K562 (cell line): ENCODE data around the gene AKT2. TPM values are rescaled to one million over a fixed set of nuclear protein-coding genes. Genes with fewer than 3 reads are reported as not detected.

Experiments used
- ATAC-seq: fragments of 200-7000 bp; cut with Tn5 transposase; 3 replicates; pipeline ENCODE4 v1.9.1; 2020; ENCODE audit warnings: moderate library complexity
- Bru-seq: library from RNA; stranded (reverse); fragments of 400-500 nt; gene quantifications from one replicate; lab custom pipeline; 2021; lab: Mats Ljungman, UMichigan
- BruChase-seq, 2 experiments: library from RNA; stranded (reverse); fragments of 400-500 nt; gene quantifications; one replicate each; lab custom pipeline; 2021; lab: Mats Ljungman, UMichigan
- BruUV-seq: library from RNA; stranded (reverse); fragments of 400-500 nt; replicated peaks from 2 replicates; lab custom pipeline; 2021; lab: Mats Ljungman, UMichigan
- CTCF ChIA-PET: fragments of 300-600 bp; formaldehyde crosslinking; extraction: SDS; loops from one replicate; lab custom pipeline; 2021; ENCODE audit warnings: low intra/inter-chr PET ratio; lab: Yijun Ruan, JAX
- POLR2A ChIA-PET: fragments of 300-600, 350-650 bp; sonication (Branson Sonifier 250); formaldehyde crosslinking; extraction: SDS; loops from one replicate; lab custom pipeline; 2021; ENCODE audit warnings: antibody characterized with exemption, inconsistent platforms; lab: Yijun Ruan, JAX
- DNase-seq, 4 experiments: peaks; one replicate each; pipeline versions ENCODE4 v3.0.0 to v3.0.0-alpha.2; 2011 to 2018; ENCODE audit warnings: low spot score in 3 of 4, mixed read lengths in 3 of 4; ENCODE audit errors: extremely low read depth in 1 of 4
- FAIRE-seq: peaks from 2 replicates; lab custom pipeline; 2011; peaks lifted over from hg19 to GRCh38; lab: Jason Lieb, UNC
- H2AFZ ChIP-seq: 2 replicates; pipeline ENCODE4 v1.6.0; 2011; ENCODE audit warnings: low read depth, low read length, control low read depth, inconsistent platforms
- H3K27ac ChIP-seq: fragments of 200-600 bp; 3 replicates; pipeline ENCODE4 v1.8.0; 2011; ENCODE audit warnings: low read depth, mild to moderate bottlenecking, control low read depth, inconsistent platforms, low read length, moderate library complexity, mixed read lengths; ENCODE audit errors: extremely low read depth
- H3K27me3 ChIP-seq, 2 experiments: fragments of 300-600 bp in 1 of 2; 2 replicates in 1 of 2; 3 replicates in 1 of 2; pipeline versions ENCODE4 v1.6.0 to v1.8.0; 2011; ENCODE audit warnings: inconsistent platforms in 2 of 2, low read length in 2 of 2, mild to moderate bottlenecking in 1 of 2, mixed read lengths in 1 of 2, moderate library complexity in 1 of 2; ENCODE audit not compliant: control insufficient read depth in 2 of 2, insufficient read depth in 2 of 2
- H3K36me3 ChIP-seq: fragments of 300-600 bp; 3 replicates; pipeline ENCODE4 v1.8.0; 2011; ENCODE audit warnings: mild to moderate bottlenecking, low read length, inconsistent platforms; ENCODE audit not compliant: control insufficient read depth, insufficient read depth
- H3K4me1 ChIP-seq, 2 experiments: fragments of 200-600 bp in 1 of 2; replicated peaks in 1 of 2; 2 replicates in 1 of 2; 3 replicates in 1 of 2; pipeline versions ENCODE4 v1.5.1 to v1.8.0; 2011; ENCODE audit warnings: inconsistent platforms in 2 of 2, low read length in 2 of 2, mild to moderate bottlenecking in 1 of 2, mixed read lengths in 1 of 2, moderate library complexity in 1 of 2; ENCODE audit not compliant: control insufficient read depth in 2 of 2, insufficient read depth in 2 of 2
- H3K4me2 ChIP-seq: 2 replicates; pipeline ENCODE4 v1.6.1; 2011; ENCODE audit warnings: low read length, control low read depth, inconsistent platforms, mixed read lengths; ENCODE audit not compliant: insufficient read depth
- H3K4me3 ChIP-seq: fragments of 200-600 bp; sonication (generic), shearing (Covaris generic); 2 replicates; pipeline ENCODE4 v1.5.1; 2016; ENCODE audit warnings: control low read depth, inconsistent platforms
- H3K79me2 ChIP-seq: fragments of 200-600 bp; 3 replicates; pipeline ENCODE4 v1.8.0; 2011; ENCODE audit warnings: low read length, inconsistent platforms; ENCODE audit not compliant: control insufficient read depth, insufficient read depth
- H3K9ac ChIP-seq, 2 experiments: 2 replicates each; pipeline versions ENCODE4 v1.6.0 to v1.6.1; 2011; ENCODE audit warnings: low read depth in 2 of 2, low read length in 2 of 2, control low read depth in 1 of 2, inconsistent platforms in 1 of 2, mild to moderate bottlenecking in 1 of 2, mixed read lengths in 1 of 2; ENCODE audit not compliant: insufficient read depth in 1 of 2
- H3K9me1 ChIP-seq: one replicate; pipeline ENCODE4 v1.6.0; 2011; ENCODE audit warnings: inconsistent platforms, mild to moderate bottlenecking, low read length, moderate library complexity; ENCODE audit not compliant: control insufficient read depth, insufficient read depth
- H3K9me3 ChIP-seq: replicated peaks from 2 replicates; pipeline ENCODE4 v1.5.1; 2011; ENCODE audit warnings: low read depth, low read length, inconsistent platforms; ENCODE audit not compliant: control insufficient read depth, insufficient read depth
- H4K20me1 ChIP-seq: replicated peaks from 2 replicates; pipeline ENCODE4 v1.6.1; 2011; ENCODE audit warnings: low read length, inconsistent platforms, mixed read lengths; ENCODE audit not compliant: control insufficient read depth, insufficient read depth
- CREB1 ChIP-seq, 2 experiments: sonication (generic) in 1 of 2; formaldehyde crosslinking in 1 of 2; IDR thresholded peaks; 2 replicates each; pipeline versions ENCODE4 v1.6.1 to v1.8.0; 2012 to 2022; ENCODE audit warnings: inconsistent platforms in 1 of 2, mild to moderate bottlenecking in 1 of 2, missing genetic modification reagents in 1 of 2, moderate library complexity in 1 of 2
- EP300 ChIP-seq: IDR thresholded peaks from 2 replicates; pipeline ENCODE4 v1.6.1; 2012; ENCODE audit warnings: low read length, improper control_type of control experiment
- EP400 ChIP-seq: fragments of 450-650 bp; IDR thresholded peaks from 2 replicates; pipeline ENCODE4 v1.6.1; 2017; ENCODE audit warnings: antibody characterized with exemption, mild to moderate bottlenecking, moderate library complexity
- FUS ChIP-seq: fragments of 200-400 bp; formaldehyde crosslinking; optimal IDR thresholded peaks from 2 replicates; pipeline ENCODE3; 2017; ENCODE audit warnings: low read depth, low read length
- HMGN3 ChIP-seq: IDR thresholded peaks from 2 replicates; pipeline ENCODE4 v1.6.1; 2011; ENCODE audit warnings: borderline replicate concordance, low read depth, mild to moderate bottlenecking, mixed read lengths, low read length; ENCODE audit not compliant: insufficient read length; ENCODE audit errors: extremely low read depth
- KDM2B ChIP-seq: fragments of 250-450 bp; sonication (Bioruptor Pico); IDR thresholded peaks from 2 replicates; pipeline ENCODE4 v1.8.0; 2021; ENCODE audit warnings: mild to moderate bottlenecking, moderate library complexity
- MCM3 ChIP-seq: fragments of 450-650 bp; IDR thresholded peaks from 2 replicates; pipeline ENCODE4 v1.6.1; 2016
- SIN3B ChIP-seq: fragments of 450-650 bp; IDR thresholded peaks from 2 replicates; pipeline ENCODE4 v1.6.1; 2017; ENCODE audit warnings: low read depth, mild to moderate bottlenecking, moderate library complexity
- ZBTB1 ChIP-seq: sonication (generic); formaldehyde crosslinking; IDR thresholded peaks from 2 replicates; pipeline ENCODE4 v1.8.1; 2023; ENCODE audit warnings: missing genetic modification reagents, low read depth, mild to moderate bottlenecking, borderline replicate concordance
- ZFX ChIP-seq: sonication (generic); formaldehyde crosslinking; IDR thresholded peaks from 2 replicates; pipeline ENCODE4 v1.8.0; 2022; ENCODE audit warnings: mild to moderate bottlenecking, missing genetic modification reagents, moderate library complexity
- ZNF707 ChIP-seq: fragments of 250-450 bp; sonication (Bioruptor Pico); conservative IDR thresholded peaks from 2 replicates; pipeline ENCODE4 v1.8.0; 2022; ENCODE audit warnings: inconsistent platforms, mild to moderate bottlenecking, moderate library complexity
- WGBS: fragments of 100-300 bp; shearing (Covaris generic); methylation state at CpG from one replicate; pipeline ENCODE4 v1.1.6; 2016; ENCODE audit warnings: low coverage, mixed read lengths; ENCODE audit not compliant: insufficient coverage; ENCODE audit errors: missing lambda C conversion rate; 5-methylcytosine and 5-hydroxymethylcytosine counted together
- in situ Hi-C: fragments of 300-500 bp; cut with MboI; formaldehyde crosslinking; loops from 4 replicates; pipeline ENCODE4 v1.15.0; 2018; ENCODE audit warnings: inconsistent platforms, mixed read lengths
- intact Hi-C: fragments of 100-400 bp; cut with micrococcal nuclease; formaldehyde crosslinking; loops from 2 replicates; pipeline ENCODE4 v1.14.2; 2022
- long read RNA-seq, 3 experiments: library from polyadenylated mRNA in 2 of 3; library from RNA in 1 of 3; unstranded in 2 of 3; stranded (forward) in 1 of 3; transcript quantifications; one replicate each; pipeline ENCODE4 v2.0.0, GENCODE V29; 2019 to 2022
- polyA minus RNA-seq, 3 experiments: library from RNA; depleted of rRNA, polyadenylated mRNA; stranded (reverse); fragments of >200 nt; gene quantifications; 2 replicates each; pipeline ENCODE4 v1.2.3, GENCODE V29; 2011
- polyA plus RNA-seq, 8 experiments: library from polyadenylated mRNA; depleted of rRNA in 4 of 8; stranded (reverse) in 5 of 8; unstranded in 3 of 8; fragments of >200 nt; fragmentation: Nextera tagmentation in 2 of 8; fragmentation: Illumina TruSeq in 1 of 8; extraction: Ambion mirVana in 2 of 8; extraction: Trizol in 1 of 8; gene quantifications; 2 replicates each; pipeline versions ENCODE4 v1.2.1 to v1.2.3, GENCODE V29; 2011 to 2014; ENCODE audit warnings: inconsistent platforms in 1 of 8, missing spikeins in 1 of 8
- total RNA-seq, 7 experiments: library from RNA; depleted of rRNA in 6 of 7; stranded (reverse); fragments of >200 nt in 6 of 7; fragmentation: Illumina TruSeq in 2 of 7; extraction: Trizol in 2 of 7; gene quantifications; 2 replicates each; pipeline versions ENCODE4 v1.2.1 to v1.2.3, GENCODE V29; 2011 to 2021; ENCODE audit warnings: low replicate concordance in 1 of 7
- TF ChIP-seq, protein P1 (sequence below), 2 experiments: fragments of 450-650 bp; IDR thresholded peaks; 2 replicates each; pipeline ENCODE4 v1.6.1; 2016
- TF ChIP-seq, protein P2 (sequence below): sonication (generic); formaldehyde crosslinking; IDR thresholded peaks from 2 replicates; pipeline ENCODE4 v1.8.0; 2022; ENCODE audit warnings: mild to moderate bottlenecking, low read depth, missing genetic modification reagents

Gene AKT2
- 290 and 653 TPM in 2 replicates for total RNA-seq (2011; cell fraction: chromatin; rRNA removed; ENCODE audit: low replicate concordance)
- 340 and 358 TPM in 2 replicates for total RNA-seq (2011; cell fraction: nucleolus; rRNA removed)
- total RNA-seq (2011; cell fraction: nucleoplasm; rRNA removed): 338 and 343 TPM in 2 replicates
- 61.1 and 83.7 TPM in 2 replicates for total RNA-seq (2014; rRNA removed)
- 44.7 and 55.7 TPM in 2 replicates for total RNA-seq (2014; rRNA removed; fragmentation: Illumina TruSeq; extraction: Trizol)
- 67.4 and 67.7 TPM in 2 replicates for total RNA-seq (2015; rRNA removed; fragmentation: Illumina TruSeq; extraction: Trizol)
- 120 and 127 TPM in 2 replicates for total RNA-seq (2021)
- 90.8 and 133 TPM in 2 replicates for polyA plus RNA-seq (2011; rRNA removed)
- 112 and 119 TPM in 2 replicates for polyA plus RNA-seq (2011; cell fraction: cytosol; rRNA removed)
- polyA plus RNA-seq (2011; cell fraction: nucleus; rRNA removed): 493 and 545 TPM in 2 replicates
- 76.0 and 79.7 TPM in 2 replicates for polyA plus RNA-seq (2012)
- 108 and 132 TPM in 2 replicates for polyA plus RNA-seq (2014; fragmentation: Illumina TruSeq; extraction: Trizol)
- 1 to 10 TPM; 1.1 TPM for polyA plus RNA-seq (2014; fragmentation: Nextera tagmentation; extraction: Ambion mirVana)
- polyA plus RNA-seq (2014; rRNA removed): 85.4 and 108 TPM in 2 replicates
- polyA minus RNA-seq (2011; rRNA and poly(A)+ RNA removed): 47.0 and 54.6 TPM in 2 replicates
- polyA minus RNA-seq (2011; cell fraction: cytosol; rRNA and poly(A)+ RNA removed): 48.0 and 50.7 TPM in 2 replicates
- polyA minus RNA-seq (2011; cell fraction: nucleus; rRNA and poly(A)+ RNA removed): 66.6 and 101 TPM in 2 replicates
- percentile 75 among the genes with signal in this experiment for Bru-seq, nascent RNA
- percentile 74 among the genes with signal in this experiment for BruChase-seq, experiment 1, labeled RNA remaining after a 2-hour chase
- percentile 78 among the genes with signal in this experiment for BruChase-seq, experiment 2, labeled RNA remaining after a 6-hour chase
- long read RNA-seq, experiment 1, partial matches to known transcripts: 2 of 53 reads
- long read RNA-seq, experiment 1, other reads (novel, unspliced or antisense): 50 of 53 reads
- long read RNA-seq, experiment 2, full-length matches to known transcripts: 15 of 105 reads
- long read RNA-seq, experiment 2, partial matches to known transcripts: 10 of 105 reads
- long read RNA-seq, experiment 2, other reads (novel, unspliced or antisense): 80 of 105 reads
- long read RNA-seq, experiment 3, partial matches to known transcripts: 0 of 4 reads
- long read RNA-seq, experiment 3, other reads (novel, unspliced or antisense): 4 of 4 reads

DNA sequence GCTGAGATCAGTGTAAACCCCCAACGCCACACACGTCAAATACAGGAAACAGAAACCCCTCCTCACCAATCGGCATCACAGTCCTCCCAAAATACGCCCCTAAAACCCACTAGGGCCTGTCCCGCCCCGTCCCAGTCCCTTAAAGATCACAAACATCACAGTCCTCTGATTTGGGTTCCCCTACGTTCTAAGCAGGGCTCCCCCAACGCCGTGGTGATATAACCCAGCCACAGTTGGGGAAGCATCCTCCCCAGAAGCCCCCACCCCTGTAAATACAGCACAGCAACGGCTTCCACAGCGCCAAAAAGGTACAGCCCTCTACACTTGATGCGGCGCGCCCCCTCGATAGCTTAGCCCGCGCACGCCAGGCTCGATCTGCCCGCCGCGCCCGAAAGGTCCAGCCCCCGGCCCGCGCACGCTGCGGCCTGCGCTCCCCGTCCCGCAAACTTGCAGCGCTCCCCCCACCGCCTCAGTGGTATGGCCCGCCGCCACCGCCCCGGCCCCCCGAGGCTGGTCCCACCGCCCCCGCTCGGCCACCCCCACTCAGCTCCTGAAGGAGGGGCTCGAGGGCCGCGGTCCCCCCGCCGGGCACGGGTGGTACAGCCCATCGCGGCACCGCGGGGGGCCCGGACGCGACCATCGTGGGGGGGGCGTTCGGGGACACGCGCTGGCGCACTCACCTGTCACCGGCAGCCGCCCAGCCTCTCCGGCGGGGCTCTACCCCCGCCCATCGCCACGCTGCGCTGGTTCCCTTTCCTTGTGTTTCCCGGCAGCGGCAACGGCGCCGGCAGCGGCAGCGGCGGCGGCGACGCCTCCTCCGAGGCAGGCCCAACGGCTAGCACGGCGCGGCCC is at the start of gene AKT2:
Gene AKT2 (minus strand): TSS at position 845 of the 852 bp plus-strand sequence. CDS start 20,078 bp downstream, outside the sequence.
- DNase-seq (peak; percentile 86 to 96 (median 93)), FAIRE-seq (peak; percentile 55), ATAC-seq (peak; percentile 73)
- Histone ChIP-seq H4K20me1 (no peaks in the 10 kb centered on the region; the same call in 1 of the 2 replicates), H3K9ac (peak within 1 kb of the TSS; percentile 91 to 95), H3K4me3 (peak within 1 kb of the TSS; percentile 83), H3K4me2 (peak within 1 kb of the TSS; percentile 99), H3K9me1 (no peaks in the 10 kb centered on the region), H3K4me1 (peaks cover 36 to 38% of the 10 kb centered on the region in 2 experiments), H2AFZ (peak within 1 kb of the TSS; percentile 95), H3K27me3 (no peaks in the 10 kb centered on the region), H3K27ac (peak within 1 kb of the TSS; percentile 96), H3K9me3 (no peaks in the 10 kb centered on the region), H3K36me3 (peaks cover 37% of the 10 kb centered on the region), H3K79me2 (peaks cover 54% of the 10 kb centered on the region)
- WGBS: 2% methylated on average over 24 of the region's 84 CpGs
- ChIA-PET POLR2A (interaction anchor here (0.8 to 2.7 kb wide), 3 partner anchors 10 to 63 kb away, joined by 4 to 14 read pairs (median 5); partner anchors contain the start of genes C19orf47 and PLD3), CTCF (no interaction called here)
- intact Hi-C loops (no loop called here), in situ Hi-C loops (no loop called here)
- BruUV-seq: no TSS peak
- TF ChIP-seq ZNF707 (CRISPR knock-in tag): no peak
- no peak for TF ChIP-seq MCM3
- TF ChIP-seq, protein P1, sequence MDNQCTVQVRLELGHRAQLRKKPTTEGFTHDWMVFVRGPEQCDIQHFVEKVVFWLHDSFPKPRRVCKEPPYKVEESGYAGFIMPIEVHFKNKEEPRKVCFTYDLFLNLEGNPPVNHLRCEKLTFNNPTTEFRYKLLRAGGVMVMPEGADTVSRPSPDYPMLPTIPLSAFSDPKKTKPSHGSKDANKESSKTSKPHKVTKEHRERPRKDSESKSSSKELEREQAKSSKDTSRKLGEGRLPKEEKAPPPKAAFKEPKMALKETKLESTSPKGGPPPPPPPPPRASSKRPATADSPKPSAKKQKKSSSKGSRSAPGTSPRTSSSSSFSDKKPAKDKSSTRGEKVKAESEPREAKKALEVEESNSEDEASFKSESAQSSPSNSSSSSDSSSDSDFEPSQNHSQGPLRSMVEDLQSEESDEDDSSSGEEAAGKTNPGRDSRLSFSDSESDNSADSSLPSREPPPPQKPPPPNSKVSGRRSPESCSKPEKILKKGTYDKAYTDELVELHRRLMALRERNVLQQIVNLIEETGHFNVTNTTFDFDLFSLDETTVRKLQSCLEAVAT (IDR thresholded peaks at IDR 0.05): 0 out of 4 replicates have a peak, but pooled peaks of 1 of the 2 experiments have one; percentile 47
- TF ChIP-seq ZBTB1: peak; percentile 34; the same call in 1 of the 2 replicates
- peak; percentile 60; the same call in 1 of the 2 replicates for TF ChIP-seq EP400
- TF ChIP-seq, protein P2, sequence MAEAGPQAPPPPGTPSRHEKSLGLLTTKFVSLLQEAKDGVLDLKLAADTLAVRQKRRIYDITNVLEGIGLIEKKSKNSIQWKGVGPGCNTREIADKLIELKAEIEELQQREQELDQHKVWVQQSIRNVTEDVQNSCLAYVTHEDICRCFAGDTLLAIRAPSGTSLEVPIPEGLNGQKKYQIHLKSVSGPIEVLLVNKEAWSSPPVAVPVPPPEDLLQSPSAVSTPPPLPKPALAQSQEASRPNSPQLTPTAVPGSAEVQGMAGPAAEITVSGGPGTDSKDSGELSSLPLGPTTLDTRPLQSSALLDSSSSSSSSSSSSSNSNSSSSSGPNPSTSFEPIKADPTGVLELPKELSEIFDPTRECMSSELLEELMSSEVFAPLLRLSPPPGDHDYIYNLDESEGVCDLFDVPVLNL (CRISPR knock-in tag): 0 out of 2 replicates have a peak, but pooled peaks have one; percentile 52
- 0 out of 2 replicates have a peak, but pooled peaks have one; percentile 3 for TF ChIP-seq EP300
- no peak for TF ChIP-seq KDM2B (CRISPR knock-in tag)
- TF ChIP-seq HMGN3: peak; percentile 57
- no peak for TF ChIP-seq FUS
- peak; percentile 23; the same call in 1 of the 2 replicates for TF ChIP-seq SIN3B
- peak; percentile 26; the same call in 1 of the 2 replicates for TF ChIP-seq ZFX (CRISPR knock-in tag)
- TF ChIP-seq CREB1 (IDR thresholded peaks at IDR 0.05): no peak; the same call in 1 of the 2 replicates
- peak; percentile 60; the same call in 1 of the 2 replicates for TF ChIP-seq CREB1 (CRISPR knock-in tag; IDR thresholded peaks at IDR 0.05)
